ENCODE measurements around the gene SND1.

Gene SND1

DNA sequence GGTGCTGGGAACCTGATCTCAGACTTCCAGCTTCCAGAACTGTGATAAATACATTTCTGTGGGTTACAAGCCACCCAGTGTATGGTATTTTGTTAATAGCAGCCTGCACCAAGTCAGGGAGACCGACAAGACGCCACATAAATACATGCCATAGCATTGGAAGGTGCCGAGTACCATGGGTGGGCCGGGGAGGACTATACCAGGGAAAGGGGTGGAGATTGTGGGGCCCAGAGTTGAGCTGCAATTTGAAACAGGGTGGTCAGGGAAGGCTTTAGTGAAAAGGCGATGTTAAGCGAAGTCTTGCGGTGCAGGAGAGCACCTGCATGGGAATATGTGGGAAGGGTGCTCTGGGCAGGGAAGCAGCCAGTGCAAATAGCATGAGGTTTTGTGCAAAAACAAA lies 468.1 kb downstream of the SND1 start:
- DNase-seq (ENCODE audit: low read depth), result no peak

DNA sequence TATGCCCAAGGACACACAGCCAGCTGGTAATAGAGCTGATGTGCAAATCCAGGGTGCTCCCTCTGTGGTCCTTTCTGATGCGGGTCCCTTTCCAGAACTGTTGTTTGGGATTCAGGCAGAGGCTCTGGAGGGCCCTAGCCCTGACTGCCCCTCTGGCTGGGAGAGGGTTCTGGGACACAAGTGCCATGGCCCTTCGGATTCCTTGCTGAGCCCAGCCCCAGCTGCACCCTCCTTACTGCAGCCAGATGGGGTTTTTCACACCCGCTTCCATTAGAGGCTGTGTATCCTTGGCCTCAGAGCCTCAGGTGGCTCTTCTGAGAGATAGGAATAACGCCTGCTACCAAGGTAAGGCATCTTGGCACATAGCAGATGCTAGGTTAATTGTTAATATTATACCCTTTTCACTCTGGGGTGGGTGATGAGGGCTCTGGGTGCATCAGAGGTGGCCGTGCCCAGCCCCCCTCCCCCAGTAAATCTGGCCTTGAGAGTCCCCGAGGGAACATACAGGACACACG lies 469.0 kb downstream of the SND1 start:
- DNase-seq (ENCODE audit: low read depth), result no peak

DNA sequence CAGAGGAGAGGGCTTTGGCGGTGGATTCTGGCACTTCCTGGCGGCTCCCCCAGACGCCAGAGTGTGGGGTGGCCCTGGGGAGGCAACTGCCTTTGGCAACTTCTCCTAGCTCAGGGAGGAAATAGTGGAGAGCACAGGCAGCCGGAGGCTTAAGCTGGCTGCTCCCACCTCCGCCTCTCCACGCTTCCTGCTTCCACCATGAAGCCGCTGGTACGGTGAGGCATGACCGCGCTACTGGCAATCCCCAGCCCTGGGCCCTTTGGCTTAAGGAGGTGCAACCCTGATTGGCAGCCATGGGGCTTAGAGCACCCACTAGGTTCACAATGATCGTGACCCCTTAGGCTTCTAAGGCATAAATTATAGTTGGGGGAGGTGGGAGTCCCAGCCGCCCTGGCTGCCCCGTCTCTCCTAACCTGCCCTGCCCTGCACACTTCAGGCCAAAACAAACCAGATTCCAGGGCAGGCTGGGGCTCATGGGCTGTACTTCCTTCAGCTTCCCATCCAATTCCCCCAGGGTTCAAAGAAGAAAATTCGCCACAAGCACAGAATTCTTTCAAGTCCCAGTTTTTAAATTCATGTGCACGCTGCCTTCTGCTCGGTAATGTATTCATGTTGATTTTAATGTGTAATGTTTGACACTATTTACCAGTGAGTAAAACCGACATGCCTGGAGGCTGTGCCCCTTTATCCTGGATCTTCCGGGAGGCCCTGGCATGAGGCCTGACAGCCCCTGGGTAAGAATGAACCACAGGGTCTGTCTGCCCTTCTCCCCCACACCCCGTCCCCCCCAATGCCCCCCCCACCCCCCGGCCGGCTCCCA lies 469.9 kb downstream of the SND1 start:
- DNase-seq (ENCODE audit: low read depth), result no peak

DNA sequence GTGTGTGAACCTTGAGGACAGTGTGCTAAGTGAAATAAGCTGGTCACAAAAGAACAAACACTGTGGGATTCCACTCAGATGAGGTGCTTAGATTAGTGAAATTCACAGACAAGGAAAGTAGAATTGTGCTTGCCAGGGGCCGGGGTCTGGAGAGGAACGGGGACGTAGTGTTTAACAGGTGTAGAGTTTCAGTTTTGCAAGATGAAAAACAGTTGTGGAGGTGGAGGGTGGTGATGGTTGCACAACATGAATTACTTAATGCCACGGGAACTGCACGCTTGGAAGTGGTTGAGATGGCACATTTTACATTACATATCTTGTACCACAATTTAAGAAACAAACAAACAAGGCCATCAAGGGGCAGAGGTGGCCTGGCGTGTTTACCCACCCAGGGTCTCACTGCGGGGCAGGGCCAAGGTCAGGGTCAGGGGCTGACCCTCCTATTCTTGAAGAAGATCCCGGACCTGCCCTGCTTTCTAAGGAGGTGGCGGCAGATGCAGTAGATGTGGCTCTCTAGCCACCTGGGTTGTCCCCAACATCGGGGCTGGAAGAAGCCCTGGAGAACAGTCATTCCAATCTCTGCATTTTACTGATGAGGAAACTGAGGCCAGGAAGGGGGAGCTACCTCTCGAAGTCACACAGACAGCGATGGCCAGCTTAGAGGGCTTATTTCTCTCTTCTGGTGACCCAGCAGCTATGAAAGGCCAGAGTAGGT lies 470.7 kb downstream of the SND1 start:
- no peak for DNase-seq (ENCODE audit: low read depth)

DNA sequence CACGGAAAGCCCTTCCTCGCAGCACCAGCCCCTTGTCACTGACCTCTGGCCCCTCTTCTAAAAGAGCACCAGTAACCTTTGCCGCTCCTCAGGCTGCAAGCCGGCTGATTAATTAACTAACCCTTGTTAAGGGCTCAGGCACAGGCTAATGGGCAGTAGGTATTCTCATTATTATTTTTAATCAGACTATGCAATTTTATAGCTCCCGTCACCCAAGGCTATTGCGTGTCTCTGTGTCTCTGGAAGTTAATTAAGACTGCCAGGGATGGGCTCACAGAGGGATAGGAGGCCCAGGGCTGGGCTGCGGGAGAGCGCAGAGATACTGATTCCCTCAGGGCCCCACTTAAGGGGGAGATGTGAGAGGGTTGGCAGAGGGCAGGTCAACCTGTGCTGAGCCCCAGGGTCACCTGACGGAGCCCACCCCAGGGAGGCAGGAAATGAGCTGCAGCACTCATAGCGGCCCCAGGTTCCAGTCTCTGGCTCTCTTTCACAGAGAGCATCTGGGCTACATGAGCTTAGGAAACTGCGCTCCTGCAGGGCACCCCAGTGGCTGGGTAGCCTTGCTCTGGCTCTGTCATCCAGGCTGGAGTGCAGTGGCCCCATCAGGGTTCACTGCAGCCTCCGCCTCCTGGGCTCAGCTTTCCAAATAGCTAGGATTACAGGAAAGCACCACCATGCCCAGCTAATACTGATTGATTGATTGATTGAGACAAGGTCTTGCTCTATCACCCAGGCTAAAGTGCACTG lies 471.5 kb downstream of the SND1 start:
- DNase-seq (ENCODE audit: low read depth), result no peak

DNA sequence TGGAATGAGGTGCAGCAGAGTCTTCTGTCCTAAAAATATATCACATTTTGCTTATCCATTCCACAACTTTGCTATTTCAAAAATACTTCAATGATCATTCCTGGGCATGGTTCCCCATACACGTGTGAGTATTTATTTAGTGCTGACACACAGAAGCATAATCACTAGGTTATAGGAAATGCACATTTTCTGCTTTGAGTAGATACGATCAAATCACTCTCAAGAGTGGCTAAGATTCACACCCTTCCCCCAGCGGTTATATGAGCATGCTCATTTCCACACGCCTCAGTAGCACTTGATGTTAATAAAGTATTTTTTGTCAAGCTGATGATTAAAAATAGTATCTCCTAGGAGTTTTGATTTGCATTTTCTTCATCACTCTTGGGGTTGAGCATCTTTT lies 472.8 kb downstream of the SND1 start:
- no peak for DNase-seq (ENCODE audit: low read depth)

DNA sequence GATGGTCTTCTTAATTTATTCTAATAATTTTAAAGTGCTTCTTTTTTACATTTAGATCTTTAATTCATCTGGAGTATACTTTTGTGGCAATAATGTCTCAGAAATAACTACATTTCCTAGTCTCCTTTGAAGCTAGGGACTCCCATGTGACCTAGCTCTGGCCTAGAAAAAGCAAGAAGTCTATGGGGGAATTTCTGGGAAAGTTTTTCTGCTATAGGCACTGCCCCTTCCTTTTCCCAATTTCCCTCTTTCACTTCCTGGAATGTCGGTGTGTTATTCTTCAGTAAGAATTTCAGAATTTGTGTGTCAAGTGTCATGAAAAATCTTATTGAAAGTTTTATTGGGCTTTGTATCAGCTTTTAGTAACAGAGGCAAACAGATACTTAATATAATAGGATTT lies 473.8 kb downstream of the SND1 start:
- no peak for DNase-seq (ENCODE audit: low read depth)

DNA sequence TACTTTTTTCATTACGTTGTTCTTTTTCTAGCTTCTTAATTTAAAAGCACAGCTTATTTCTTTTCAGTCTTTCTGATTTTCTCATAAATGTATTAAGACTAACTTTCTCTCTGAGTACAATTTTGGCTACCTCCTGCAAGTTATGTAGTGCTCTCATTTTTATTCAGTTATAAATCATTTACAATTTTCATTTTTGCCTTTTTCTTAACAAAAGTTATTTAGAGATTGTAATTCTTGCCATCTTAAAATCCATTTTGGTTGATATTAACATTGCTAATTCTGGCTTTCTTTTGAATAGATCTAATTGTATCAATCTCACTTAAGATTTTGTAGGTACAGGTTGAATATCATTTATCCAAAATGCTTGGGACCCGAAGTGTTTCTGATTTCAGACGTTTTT lies 476.4 kb downstream of the SND1 start:
- DNase-seq (ENCODE audit: low read depth), result no peak

DNA sequence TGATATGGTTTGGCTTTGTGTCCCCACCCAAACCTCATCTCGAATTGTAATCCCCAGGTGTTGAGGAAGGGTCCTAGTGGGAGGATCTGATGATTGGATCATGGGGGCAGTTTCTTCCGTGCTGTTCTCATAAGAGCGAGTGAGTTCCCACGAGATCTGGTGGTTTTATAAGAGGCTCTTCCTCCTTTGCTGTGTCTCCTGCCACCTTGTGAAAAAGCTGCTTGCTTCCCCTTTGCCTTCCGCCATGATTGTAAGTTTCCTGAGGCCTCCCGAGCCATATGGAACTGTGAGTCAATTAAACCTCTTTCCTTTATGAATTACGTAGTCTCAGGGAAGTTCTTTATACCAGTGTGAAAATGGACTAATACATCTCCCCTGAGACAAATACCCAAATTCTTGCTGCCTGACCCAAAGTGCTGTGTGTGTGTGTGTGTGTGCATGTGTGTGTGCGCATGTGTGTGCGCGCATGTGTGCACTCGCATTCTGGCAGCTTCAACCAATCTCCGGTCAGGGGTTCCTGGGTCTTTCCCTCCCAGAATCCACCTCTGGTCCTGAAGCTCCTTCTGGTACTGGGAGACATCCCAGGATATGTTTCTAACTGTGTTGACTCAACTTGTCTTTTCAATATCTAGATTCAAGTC lies 477.4 kb downstream of the SND1 start:
- no peak for DNase-seq (ENCODE audit: low read depth)

DNA sequence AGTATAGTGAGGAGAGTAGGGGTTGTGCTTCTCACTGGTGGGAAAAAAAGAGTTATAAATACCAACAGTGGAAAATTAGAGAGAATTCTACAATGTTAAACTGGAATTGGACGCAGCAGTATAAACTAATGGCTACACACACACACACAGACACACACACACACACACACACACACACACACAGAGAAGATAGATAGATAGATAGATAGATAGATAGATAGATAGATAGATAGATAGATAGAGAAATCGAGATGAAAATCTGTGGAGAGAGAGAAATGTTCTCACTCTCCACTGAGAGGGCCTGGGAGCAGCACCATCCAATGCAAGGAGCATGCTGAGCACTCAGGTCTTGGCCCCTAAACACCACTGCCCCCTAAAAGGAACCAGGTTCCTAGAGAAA lies 479.1 kb downstream of the SND1 start:
- DNase-seq (ENCODE audit: low read depth), result no peak

DNA sequence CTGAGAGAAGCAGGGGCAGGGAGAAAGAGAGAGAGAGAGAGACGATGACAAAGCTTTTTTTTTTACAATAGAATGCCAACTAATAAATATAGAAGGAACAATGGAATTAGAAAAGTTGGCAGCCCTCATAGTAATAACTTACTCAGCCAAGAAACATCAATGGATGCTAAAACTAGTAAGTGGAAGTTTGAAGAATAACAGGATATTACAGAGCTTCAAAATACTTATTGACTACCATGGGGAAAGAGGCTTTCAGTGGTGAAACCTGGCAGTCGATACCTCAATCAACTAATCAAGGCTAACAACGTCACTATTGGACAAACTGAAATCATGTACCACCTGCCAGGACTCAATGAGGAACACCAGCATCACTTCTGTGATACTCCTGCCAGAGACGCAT lies 479.7 kb downstream of the SND1 start:
- no peak for DNase-seq (ENCODE audit: low read depth)

DNA sequence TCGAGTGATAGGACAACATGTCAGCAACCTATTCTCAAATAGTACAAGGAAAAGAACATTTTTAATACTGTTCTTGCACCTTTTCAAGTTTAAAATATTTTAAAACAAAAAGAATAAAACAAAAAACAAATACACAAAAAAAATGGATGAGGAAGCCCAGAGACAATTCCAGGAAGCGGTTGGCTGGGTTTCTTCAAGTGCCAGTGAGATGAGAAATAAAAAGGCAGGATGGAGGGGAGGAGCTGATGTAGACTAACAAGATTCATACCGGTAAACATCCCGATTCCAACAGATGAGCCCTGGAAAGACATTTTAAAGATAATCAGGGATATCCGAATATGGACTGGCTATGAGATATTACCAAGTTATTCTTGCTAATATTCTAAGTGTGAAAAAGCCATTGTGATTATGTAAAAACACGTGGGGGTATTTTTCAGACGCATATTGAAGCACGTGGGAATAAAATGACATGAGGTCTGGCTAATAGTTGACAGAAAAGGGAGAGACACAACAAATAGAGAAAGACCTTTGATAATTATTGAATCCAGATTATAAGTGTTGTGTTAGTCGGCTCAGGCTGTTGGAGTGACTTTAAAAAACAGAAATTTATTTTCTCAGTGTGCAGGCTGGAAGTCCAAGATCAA lies 480.6 kb downstream of the SND1 start:
- DNase-seq (ENCODE audit: low read depth), result no peak

DNA sequence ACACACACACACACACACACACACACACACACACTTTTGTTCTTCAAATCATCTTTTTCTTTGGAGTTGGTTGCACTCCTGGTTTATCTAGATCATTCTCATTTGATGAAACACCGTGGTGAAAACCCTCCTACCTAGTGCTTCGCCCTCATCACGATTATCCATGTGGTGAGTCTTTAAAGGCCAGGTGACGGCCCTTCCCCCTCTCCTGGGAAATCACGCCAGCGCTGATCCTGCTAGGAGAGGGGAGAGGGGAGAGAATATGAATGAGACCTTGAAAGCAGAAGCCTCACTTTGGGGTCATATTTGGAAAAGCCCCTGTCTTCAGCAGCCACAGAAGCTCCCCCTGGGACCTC lies 483.1 kb downstream of the SND1 start:
- no peak for DNase-seq (ENCODE audit: low read depth)

DNA sequence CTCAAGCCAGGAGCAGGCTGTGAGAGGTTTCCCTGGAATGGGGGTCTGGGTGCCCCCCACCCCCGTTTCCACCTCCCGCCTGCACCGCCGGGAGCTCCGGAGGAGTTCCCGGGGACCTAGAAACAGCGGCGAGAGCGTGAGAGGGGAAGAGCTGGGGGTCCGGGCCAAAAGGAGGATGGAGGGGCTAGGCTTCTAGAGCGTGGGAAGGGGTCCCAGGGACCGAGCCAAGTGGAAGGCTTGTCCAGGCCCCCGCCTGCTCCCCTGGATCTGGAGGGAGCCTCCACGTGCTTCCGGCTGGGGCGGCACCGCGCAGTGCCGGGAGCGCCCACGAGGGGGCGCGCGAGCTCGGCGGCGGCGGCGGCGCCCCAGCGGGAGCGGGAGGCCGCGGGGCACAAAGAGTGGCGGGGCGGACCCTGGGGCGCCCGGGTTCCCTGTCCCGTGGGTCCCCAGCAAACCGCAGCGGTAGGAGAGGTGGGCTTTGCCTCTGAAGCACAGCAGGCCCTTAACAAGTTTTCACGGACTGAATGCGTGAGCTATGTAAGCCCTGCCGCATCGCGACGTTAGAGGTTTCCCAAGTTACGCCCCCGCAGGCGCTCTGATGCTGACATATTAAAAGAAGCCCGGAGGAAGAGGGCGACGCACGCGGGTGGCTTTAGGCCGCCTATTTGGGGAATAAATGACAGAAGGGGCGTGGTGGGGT lies 483.7 kb downstream of the SND1 start:
- DNase-seq (ENCODE audit: low read depth), result peak; percentile 70

DNA sequence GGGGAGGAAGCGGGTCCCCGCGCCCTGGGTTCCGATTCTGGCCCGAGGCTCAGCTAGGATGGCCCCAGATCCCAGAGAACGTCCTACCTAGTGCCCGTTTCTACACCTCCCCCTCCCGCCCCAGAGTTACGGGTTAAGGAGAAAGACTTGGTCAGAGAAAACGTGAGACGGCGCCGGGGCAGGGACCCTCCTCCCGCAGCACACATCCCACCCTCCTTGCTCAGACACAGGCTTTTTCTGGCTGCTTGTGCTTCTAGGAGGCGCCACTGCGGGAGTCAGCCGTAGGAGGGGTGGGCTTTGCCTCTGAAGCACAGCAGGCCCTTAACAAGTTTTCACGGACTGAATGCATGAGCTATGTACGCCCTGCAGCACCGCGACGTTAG lies 484.2 kb downstream of the SND1 start:
- no peak for DNase-seq (ENCODE audit: low read depth)

DNA sequence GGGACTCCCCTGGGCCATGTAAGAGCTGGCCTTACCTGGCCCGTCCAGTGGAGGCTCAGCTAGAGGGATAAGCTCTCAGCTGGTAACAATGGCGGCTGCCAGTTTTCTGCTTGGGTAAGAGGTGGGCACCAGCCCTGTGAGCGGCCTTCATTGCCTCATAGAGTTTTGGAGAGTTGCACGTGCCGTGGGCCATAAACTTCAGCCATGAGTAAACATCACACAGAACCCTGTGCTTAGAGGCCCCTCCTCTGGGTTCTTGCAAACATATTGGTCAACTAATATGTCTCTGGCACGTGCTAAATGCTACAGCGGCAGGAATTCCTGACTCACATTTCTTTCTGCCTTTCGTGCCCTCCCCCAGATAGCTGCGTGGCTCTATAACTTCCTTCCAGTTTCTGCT lies 485.2 kb downstream of the SND1 start:
- DNase-seq (ENCODE audit: low read depth), result no peak

DNA sequence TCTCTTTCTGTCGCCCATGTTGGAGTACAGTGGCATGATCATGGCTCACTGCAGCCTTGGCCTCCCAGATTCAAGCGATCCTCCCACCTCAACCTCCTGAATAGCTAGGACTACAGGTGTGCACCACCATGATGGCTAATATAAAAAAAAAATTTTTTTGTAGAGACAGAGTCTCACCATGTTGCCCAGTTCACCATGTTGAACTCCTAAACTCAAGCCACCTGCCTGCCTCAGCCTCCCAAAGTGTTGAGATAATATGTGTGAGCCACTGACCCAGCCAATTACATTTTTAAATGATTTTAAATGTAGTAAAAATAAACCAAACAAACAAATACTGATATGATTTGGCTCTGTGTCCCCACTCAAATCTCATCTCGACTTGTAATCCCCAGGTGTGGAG lies 487.4 kb downstream of the SND1 start:
- no peak for DNase-seq (ENCODE audit: low read depth)

DNA sequence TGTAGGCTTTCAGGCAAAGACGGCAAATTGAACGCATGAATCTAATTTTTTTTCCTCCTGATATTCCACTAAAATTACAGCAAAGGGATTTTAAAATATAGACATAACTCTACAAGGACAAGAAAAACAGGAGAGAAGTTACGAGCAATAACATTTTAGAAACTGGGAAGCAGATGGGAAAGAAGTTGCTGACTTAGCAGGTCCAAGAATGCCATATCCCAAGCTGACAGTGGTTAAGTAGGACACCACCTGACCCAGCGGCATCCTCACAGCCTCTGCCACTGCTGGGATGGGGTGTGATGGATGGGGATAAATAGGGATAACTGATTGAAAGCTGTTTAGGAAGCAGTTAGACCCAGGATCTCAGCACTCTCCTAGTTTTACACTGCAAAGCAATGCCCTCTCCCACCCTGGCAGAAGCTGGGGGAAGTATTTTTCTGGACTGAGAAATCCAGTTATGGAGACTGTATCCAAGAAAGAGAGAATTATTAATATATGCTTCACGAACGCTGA lies 489.7 kb downstream of the SND1 start:
- no peak for DNase-seq (ENCODE audit: low read depth)

Measured in activated T-cell treated with anti-CD3 and anti-CD28 coated beads for 48 hours (primary cell).